ENCODE results near the gene AOC3. TPM values are rescaled to one million over a fixed set of nuclear protein-coding genes. Genes with fewer than 3 reads are reported as not detected.
"Not testable (repeated sequence)": the region's sequence is repeated elsewhere in the genome, so short reads cannot be mapped to it uniquely, and the experiment has no call there.

Gene AOC3
- polyA plus RNA-seq, 2 of the 4 experiments (the other 2 are of a cell fraction), result 0.79 to 1.4 TPM

DNA sequence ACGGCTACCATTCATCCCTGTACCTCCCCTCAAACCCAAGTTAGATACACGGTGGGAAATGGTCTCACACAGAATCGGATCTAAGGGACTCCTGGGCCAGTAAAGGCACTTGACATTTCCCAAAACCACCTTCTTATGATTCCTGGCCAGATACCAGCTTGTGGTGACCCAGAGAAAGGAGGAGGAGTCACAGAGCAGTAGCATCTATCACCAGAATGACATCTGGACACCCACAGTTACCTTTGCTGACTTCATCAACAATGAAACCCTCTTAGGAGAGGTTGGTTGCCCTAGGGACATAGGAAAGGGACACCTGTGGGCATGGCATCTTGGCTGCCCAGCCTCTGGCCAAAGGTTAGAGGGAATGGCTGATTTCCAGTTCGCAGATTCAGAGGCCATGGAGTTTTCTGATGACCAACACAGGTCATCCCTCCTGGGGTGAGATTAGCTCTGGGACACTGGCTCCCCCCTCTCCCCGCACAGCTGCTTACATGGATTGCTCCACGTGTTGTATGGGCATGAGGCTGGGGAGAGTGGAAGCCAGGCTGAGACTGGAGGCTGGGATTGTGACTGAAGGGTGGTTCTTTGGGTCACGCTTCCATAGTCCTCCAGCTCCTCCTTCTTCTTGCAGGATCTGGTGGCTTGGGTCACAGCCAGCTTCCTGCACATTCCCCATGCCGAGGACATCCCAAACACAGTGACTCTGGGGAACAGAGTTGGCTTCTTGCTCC is 1.4 kb upstream of the AOC3 start:
- ChIA-PET CTCF (interaction anchor here (0.6 to 20.4 kb wide), 6 partner anchors 10 to 119 kb away, joined by 3 to 372 read pairs (median 6); no protein-coding TSS in a partner anchor), POLR2A (no interaction called here)
- H3K27ac ChIP-seq, result no peak overlapping the region
- DNase-seq (ENCODE audit: low read depth in 1 of 2, low spot score in 1 of 2) (no peak), FAIRE-seq (no peak), ATAC-seq (no peak)
- TF ChIP-seq SMC3 (IDR thresholded peaks at IDR 0.05) (no peak), CBX8 (IDR thresholded peaks at IDR 0.05) (no peak), ZFP36 (IDR thresholded peaks at IDR 0.05; ENCODE audit: borderline replicate concordance, partially characterized antibody) (no peak), NR3C1 (IDR thresholded peaks at IDR 0.05) (no peak), ZSCAN20 (CRISPR knock-in tag; IDR thresholded peaks at IDR 0.05) (no peak), RCOR1 (IDR thresholded peaks at IDR 0.05; ENCODE audit: low read depth, low read length) (no peak), SREBF2 (IDR thresholded peaks at IDR 0.05) (no peak), ESRRA (IDR thresholded peaks at IDR 0.05; ENCODE audit: borderline replicate concordance, low read length) (no peak), HEYL (CRISPR knock-in tag; IDR thresholded peaks at IDR 0.05) (no peak), ZC3H11A (IDR thresholded peaks at IDR 0.05) (no peak)
- TF ChIP-seq, protein P1, sequence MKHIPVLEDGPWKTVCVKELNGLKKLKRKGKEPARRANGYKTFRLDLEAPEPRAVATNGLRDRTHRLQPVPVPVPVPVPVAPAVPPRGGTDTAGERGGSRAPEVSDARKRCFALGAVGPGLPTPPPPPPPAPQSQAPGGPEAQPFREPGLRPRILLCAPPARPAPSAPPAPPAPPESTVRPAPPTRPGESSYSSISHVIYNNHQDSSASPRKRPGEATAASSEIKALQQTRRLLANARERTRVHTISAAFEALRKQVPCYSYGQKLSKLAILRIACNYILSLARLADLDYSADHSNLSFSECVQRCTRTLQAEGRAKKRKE (CRISPR knock-in tag; IDR thresholded peaks at IDR 0.05; ENCODE audit: low read depth), result no peak
- TF ChIP-seq, protein P2, sequence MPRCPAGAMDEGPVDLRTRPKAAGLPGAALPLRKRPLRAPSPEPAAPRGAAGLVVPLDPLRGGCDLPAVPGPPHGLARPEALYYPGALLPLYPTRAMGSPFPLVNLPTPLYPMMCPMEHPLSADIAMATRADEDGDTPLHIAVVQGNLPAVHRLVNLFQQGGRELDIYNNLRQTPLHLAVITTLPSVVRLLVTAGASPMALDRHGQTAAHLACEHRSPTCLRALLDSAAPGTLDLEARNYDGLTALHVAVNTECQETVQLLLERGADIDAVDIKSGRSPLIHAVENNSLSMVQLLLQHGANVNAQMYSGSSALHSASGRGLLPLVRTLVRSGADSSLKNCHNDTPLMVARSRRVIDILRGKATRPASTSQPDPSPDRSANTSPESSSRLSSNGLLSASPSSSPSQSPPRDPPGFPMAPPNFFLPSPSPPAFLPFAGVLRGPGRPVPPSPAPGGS (IDR thresholded peaks at IDR 0.05), result no peak
- TF ChIP-seq, protein P3, sequence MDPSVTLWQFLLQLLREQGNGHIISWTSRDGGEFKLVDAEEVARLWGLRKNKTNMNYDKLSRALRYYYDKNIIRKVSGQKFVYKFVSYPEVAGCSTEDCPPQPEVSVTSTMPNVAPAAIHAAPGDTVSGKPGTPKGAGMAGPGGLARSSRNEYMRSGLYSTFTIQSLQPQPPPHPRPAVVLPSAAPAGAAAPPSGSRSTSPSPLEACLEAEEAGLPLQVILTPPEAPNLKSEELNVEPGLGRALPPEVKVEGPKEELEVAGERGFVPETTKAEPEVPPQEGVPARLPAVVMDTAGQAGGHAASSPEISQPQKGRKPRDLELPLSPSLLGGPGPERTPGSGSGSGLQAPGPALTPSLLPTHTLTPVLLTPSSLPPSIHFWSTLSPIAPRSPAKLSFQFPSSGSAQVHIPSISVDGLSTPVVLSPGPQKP (IDR thresholded peaks at IDR 0.05; ENCODE audit: low read depth, low read length), result no peak
- H3K9me3 ChIP-seq, result no peaks in the 10 kb centered on the region
- WGBS (ENCODE audit: missing lambda C conversion rate), result 64% methylated on average over 8 of the region's 8 CpGs
- H3K4me3 ChIP-seq, result no peak overlapping the region
- H3K4me2 ChIP-seq, result no peak overlapping the region
- H3K4me1 ChIP-seq, result no peaks in the 10 kb centered on the region

DNA sequence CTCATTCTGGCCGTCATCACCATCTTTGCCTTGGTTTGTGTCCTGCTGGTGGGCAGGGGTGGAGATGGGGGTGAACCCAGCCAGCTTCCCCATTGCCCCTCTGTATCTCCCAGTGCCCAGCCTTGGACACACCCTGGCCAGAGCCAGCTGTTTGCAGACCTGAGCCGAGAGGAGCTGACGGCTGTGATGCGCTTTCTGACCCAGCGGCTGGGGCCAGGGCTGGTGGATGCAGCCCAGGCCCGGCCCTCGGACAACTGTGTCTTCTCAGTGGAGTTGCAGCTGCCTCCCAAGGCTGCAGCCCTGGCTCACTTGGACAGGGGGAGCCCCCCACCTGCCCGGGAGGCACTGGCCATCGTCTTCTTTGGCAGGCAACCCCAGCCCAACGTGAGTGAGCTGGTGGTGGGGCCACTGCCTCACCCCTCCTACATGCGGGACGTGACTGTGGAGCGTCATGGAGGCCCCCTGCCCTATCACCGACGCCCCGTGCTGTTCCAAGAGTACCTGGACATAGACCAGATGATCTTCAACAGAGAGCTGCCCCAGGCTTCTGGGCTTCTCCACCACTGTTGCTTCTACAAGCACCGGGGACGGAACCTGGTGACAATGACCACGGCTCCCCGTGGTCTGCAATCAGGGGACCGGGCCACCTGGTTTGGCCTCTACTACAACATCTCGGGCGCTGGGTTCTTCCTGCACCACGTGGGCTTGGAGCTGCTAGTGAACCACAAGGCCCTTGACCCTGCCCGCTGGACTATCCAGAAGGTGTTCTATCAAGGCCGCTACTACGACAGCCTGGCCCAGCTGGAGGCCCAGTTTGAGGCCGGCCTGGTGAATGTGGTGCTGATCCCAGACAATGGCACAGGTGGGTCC is 607 bp downstream of the AOC3 start:
- CTCF ChIA-PET, result interaction anchor here (1.4 to 20.4 kb wide), 4 partner anchors 8 to 132 kb away, joined by 3 to 372 read pairs (median 181); partner anchors contain the start of gene AOC2
- FAIRE-seq, POLR2A ChIA-PET: not testable (repeated sequence)

DNA sequence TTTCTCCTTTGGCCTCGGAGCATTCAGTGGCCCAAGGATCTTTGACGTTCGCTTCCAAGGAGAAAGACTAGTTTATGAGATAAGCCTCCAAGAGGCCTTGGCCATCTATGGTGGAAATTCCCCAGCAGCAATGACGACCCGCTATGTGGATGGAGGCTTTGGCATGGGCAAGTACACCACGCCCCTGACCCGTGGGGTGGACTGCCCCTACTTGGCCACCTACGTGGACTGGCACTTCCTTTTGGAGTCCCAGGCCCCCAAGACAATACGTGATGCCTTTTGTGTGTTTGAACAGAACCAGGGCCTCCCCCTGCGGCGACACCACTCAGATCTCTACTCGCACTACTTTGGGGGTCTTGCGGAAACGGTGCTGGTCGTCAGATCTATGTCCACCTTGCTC is 1.4 kb downstream of the AOC3 start:
- no peak for FAIRE-seq
- Histone ChIP-seq H3K9me3 (no peaks in the 10 kb centered on the region), H3K4me3 (no peak overlapping the region), H3K27ac (no peak overlapping the region), H3K4me1 (no peaks in the 10 kb centered on the region), H3K4me2 (no peak overlapping the region)
- no peak for ATAC-seq
- WGBS (ENCODE audit: missing lambda C conversion rate), result 87% methylated on average over 15 of the region's 15 CpGs
- POLR2A ChIA-PET, result no interaction called here
- DNase-seq (ENCODE audit: low read depth in 1 of 2, low spot score in 1 of 2), result no peak
- TF ChIP-seq ZSCAN20 (CRISPR knock-in tag; IDR thresholded peaks at IDR 0.05) (no peak), HDAC2 (IDR thresholded peaks at IDR 0.05) (no peak), RNF2 (IDR thresholded peaks at IDR 0.05; ENCODE audit: borderline replicate concordance, low read depth) (no peak), BHLHE40 (IDR thresholded peaks at IDR 0.05; ENCODE audit: low read depth, low read length) (no peak), ESRRA (IDR thresholded peaks at IDR 0.05; ENCODE audit: borderline replicate concordance, low read length) (no peak), POLR2A (IDR thresholded peaks at IDR 0.05; ENCODE audit: low read length) (no peak), SREBF2 (IDR thresholded peaks at IDR 0.05) (no peak), JUNB (IDR thresholded peaks at IDR 0.05) (no peak), MAFK (IDR thresholded peaks at IDR 0.05; ENCODE audit: partially characterized antibody) (no peak), CBX2 (IDR thresholded peaks at IDR 0.05; ENCODE audit: borderline replicate concordance, low read depth) (no peak), ZFP36 (IDR thresholded peaks at IDR 0.05; ENCODE audit: borderline replicate concordance, partially characterized antibody) (no peak)
- TF ChIP-seq, protein P3 (IDR thresholded peaks at IDR 0.05; ENCODE audit: low read depth, low read length), result no peak
- CTCF ChIA-PET, result interaction anchor here (1.2 to 20.4 kb wide), 6 partner anchors 8 to 133 kb away, joined by 3 to 372 read pairs (median 12); partner anchors contain the start of gene AOC2

More for the DNA sequence above, 607 bp downstream of the AOC3 start:
- not testable (repeated sequence) for H3K4me3 ChIP-seq; H3K27ac ChIP-seq; ATAC-seq; DNase-seq (ENCODE audit: low read depth in 1 of 2, low spot score in 1 of 2); H3K9me3 ChIP-seq; H3K4me2 ChIP-seq; H3K4me1 ChIP-seq
- 92% methylated on average over 14 of the region's 28 CpGs for WGBS (ENCODE audit: missing lambda C conversion rate)
